ENCODE data around the gene MXD4. TPM values are rescaled to one million over a fixed set of nuclear protein-coding genes. Genes with fewer than 3 reads are reported as not detected.

Gene MXD4
- total RNA-seq, 1 donor from 2014 or later = 22.7 TPM

DNA sequence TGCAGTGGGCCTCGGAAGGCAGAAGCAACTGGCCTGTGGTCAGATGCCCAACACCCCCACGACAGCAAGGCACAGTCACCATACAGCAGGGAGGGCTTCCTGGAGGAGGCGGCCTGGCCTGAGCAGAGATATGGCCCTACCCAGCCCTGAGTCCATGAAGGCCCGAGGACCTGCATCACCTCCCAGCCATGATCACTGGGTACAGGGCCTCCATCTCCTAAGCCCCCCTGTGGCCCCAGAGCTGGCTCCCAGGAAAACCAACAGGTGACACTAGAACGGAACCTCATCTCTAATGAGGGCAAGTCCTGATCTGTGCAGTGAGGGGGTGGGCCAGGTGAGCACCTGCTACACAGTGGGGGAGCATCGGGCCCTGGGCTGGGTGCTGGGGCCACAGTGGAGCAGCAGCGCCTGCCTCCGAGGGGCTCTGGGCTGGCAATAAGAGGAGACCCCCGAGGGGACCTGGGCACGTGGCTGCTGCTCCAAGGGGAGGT, 26.2 kb upstream of the MXD4 start:
- H3K79me2 ChIP-seq (ENCODE audit: low read depth) = no peaks in the 10 kb centered on the region
- H3F3A ChIP-seq (ENCODE audit: low read depth) = no peaks in the 10 kb centered on the region
- H3K4me1 ChIP-seq = peaks cover 19% of the 10 kb centered on the region
- H3K9me3 ChIP-seq (ENCODE audit: low read depth) = no peaks in the 10 kb centered on the region
- no peaks in the 10 kb centered on the region for H4K20me1 ChIP-seq (ENCODE audit: low read depth)
- no peaks in the 10 kb centered on the region for H3K27me3 ChIP-seq
- no peak overlapping the region for H3K4me2 ChIP-seq
- H3K4me3 Mint-ChIP-seq = no peak overlapping the region
- no peak overlapping the region for H3K4me3 ChIP-seq
- no peak overlapping the region for H3K27ac Mint-ChIP-seq
- DNase-seq (ENCODE audit: low spot score) = no peak
- no peak for TF ChIP-seq EZH2phosphoT487 (IDR thresholded peaks at IDR 0.05)
- TF ChIP-seq, protein P1, sequence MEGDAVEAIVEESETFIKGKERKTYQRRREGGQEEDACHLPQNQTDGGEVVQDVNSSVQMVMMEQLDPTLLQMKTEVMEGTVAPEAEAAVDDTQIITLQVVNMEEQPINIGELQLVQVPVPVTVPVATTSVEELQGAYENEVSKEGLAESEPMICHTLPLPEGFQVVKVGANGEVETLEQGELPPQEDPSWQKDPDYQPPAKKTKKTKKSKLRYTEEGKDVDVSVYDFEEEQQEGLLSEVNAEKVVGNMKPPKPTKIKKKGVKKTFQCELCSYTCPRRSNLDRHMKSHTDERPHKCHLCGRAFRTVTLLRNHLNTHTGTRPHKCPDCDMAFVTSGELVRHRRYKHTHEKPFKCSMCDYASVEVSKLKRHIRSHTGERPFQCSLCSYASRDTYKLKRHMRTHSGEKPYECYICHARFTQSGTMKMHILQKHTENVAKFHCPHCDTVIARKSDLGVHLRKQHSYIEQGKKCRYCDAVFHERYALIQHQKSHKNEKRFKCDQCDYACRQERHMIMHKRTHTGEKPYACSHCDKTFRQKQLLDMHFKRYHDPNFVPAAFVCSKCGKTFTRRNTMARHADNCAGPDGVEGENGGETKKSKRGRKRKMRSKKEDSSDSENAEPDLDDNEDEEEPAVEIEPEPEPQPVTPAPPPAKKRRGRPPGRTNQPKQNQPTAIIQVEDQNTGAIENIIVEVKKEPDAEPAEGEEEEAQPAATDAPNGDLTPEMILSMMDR (IDR thresholded peaks at IDR 0.05) = no peak
- TF ChIP-seq EZH2 (IDR thresholded peaks at IDR 0.05) = no peak
- no peaks in the 10 kb centered on the region for H3K36me3 Mint-ChIP-seq
- no peaks in the 10 kb centered on the region for H3K36me3 ChIP-seq
- H3K9ac ChIP-seq = no peak overlapping the region
- no peak overlapping the region for H2AFZ ChIP-seq (replicated peaks)
- H3K27ac ChIP-seq = no peak overlapping the region
- H3K27me3 Mint-ChIP-seq (ENCODE audit: insufficient read depth, low read depth) = peaks cover 9% of the 10 kb centered on the region
- peaks cover 20% of the 10 kb centered on the region for H3K4me1 Mint-ChIP-seq
- peaks cover 3% of the 10 kb centered on the region for H3K9me3 Mint-ChIP-seq

DNA sequence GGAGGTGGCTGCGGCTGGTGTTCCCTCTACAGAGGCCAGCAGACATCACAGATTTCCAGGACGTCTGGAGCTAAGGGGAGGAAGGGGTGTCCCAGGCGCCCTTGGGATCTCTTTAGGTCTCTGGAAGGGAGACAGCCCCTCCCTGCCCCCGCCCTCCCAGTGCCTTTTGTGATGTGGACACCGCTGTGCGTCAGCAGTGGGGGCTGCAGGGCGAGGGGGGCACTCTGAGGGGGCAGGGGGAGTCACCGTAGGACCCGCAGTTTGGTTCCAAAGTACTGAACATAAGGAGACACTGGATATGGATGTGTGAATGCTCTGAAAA, 25.6 kb upstream of the MXD4 start:
- no peak for TF ChIP-seq EZH2phosphoT487 (IDR thresholded peaks at IDR 0.05)
- TF ChIP-seq, protein P1 (IDR thresholded peaks at IDR 0.05) = no peak
- no peak for TF ChIP-seq EZH2 (IDR thresholded peaks at IDR 0.05)
- H3K27me3 ChIP-seq = no peaks in the 10 kb centered on the region
- H2AFZ ChIP-seq (replicated peaks) = peak overlapping the region; percentile 13

DNA sequence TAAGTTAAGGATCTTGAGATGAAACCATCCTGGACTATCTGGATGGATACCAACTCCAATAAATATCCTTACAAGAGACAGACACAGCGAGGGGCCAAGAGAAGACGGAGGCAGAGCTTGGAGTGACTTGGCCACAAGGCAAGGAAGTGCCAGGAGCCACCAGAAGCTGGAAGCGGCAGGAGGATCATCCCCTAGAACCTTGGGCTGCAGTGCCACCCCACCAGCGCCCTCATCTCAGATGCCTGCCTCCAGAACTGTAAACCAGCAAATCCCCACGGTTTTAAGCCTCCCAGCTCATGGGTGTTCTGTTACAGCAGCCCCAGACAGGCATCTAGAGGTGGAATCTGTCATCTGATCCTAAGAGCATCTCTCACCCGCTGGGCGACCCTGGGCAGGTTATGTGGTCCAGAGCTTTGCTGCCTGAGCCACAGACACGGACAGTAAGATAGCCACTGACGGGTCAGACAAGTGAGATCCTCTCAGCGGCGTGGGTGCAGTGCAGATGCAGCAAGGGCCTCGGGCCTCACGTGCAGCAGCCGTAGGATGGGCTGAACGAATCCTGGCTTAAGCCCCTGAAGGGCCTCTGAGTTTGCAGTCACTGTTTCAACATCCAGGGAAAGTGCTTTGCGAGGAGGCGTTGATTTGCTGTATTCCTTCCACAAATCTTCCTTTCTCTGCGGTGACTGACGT, 25.1 kb upstream of the MXD4 start:
- no peak overlapping the region for H3K4me3 ChIP-seq
- no peak overlapping the region for H3K4me3 Mint-ChIP-seq
- no peaks in the 10 kb centered on the region for H4K20me1 ChIP-seq (ENCODE audit: low read depth)
- no peaks in the 10 kb centered on the region for H3F3A ChIP-seq (ENCODE audit: low read depth)
- no peaks in the 10 kb centered on the region for H3K36me3 ChIP-seq
- peaks cover 16% of the 10 kb centered on the region for H3K27me3 Mint-ChIP-seq (ENCODE audit: insufficient read depth, low read depth)
- no peaks in the 10 kb centered on the region for H3K36me3 Mint-ChIP-seq
- peaks cover 3% of the 10 kb centered on the region for H3K9me3 Mint-ChIP-seq
- peaks cover 12% of the 10 kb centered on the region for H3K4me1 Mint-ChIP-seq
- peaks cover 19% of the 10 kb centered on the region for H3K4me1 ChIP-seq
- H3K79me2 ChIP-seq (ENCODE audit: low read depth) = no peaks in the 10 kb centered on the region
- peak; percentile 45 for DNase-seq (ENCODE audit: low spot score)
- no peaks in the 10 kb centered on the region for H3K27me3 ChIP-seq
- no peak overlapping the region for H3K27ac Mint-ChIP-seq
- no peak for TF ChIP-seq EZH2phosphoT487 (IDR thresholded peaks at IDR 0.05)
- TF ChIP-seq, protein P1 (IDR thresholded peaks at IDR 0.05) = no peak
- peak overlapping the region; percentile 27 for H3K4me2 ChIP-seq
- no peaks in the 10 kb centered on the region for H3K9me3 ChIP-seq (ENCODE audit: low read depth)
- H3K27ac ChIP-seq = no peak overlapping the region
- no peak overlapping the region for H3K9ac ChIP-seq
- H2AFZ ChIP-seq (replicated peaks) = peak overlapping the region; percentile 13

More for the DNA sequence above, 25.6 kb upstream of the MXD4 start:
- Histone ChIP-seq H4K20me1 (ENCODE audit: low read depth) (no peaks in the 10 kb centered on the region), H3K79me2 (ENCODE audit: low read depth) (no peaks in the 10 kb centered on the region), H3K9ac (no peak overlapping the region), H3K4me2 (peak overlapping the region; percentile 27), H3F3A (ENCODE audit: low read depth) (no peaks in the 10 kb centered on the region), H3K4me1 (peaks cover 19% of the 10 kb centered on the region), H3K9me3 (ENCODE audit: low read depth) (no peaks in the 10 kb centered on the region), H3K27ac (no peak overlapping the region), H3K36me3 (no peaks in the 10 kb centered on the region), H3K4me3 (no peak overlapping the region)
- no peak overlapping the region for H3K27ac Mint-ChIP-seq
- H3K4me3 Mint-ChIP-seq = no peak overlapping the region
- no peak for DNase-seq (ENCODE audit: low spot score)
- peaks cover 3% of the 10 kb centered on the region for H3K9me3 Mint-ChIP-seq
- H3K36me3 Mint-ChIP-seq = no peaks in the 10 kb centered on the region
- H3K4me1 Mint-ChIP-seq = peaks cover 17% of the 10 kb centered on the region
- H3K27me3 Mint-ChIP-seq (ENCODE audit: insufficient read depth, low read depth) = peaks cover 11% of the 10 kb centered on the region

All from neural progenitor cell (in vitro differentiated cells).